ENCODE data around the gene CSPG4.
"Not testable (repeated sequence)": the region's sequence is repeated elsewhere in the genome, so short reads cannot be mapped to it uniquely, and the experiment has no call there.

The CSPG4 gene

GRCh38 chr15:75696854-75697259, 15.8 kb downstream of the CSPG4 start:
- TF ChIP-seq POLR2AphosphoS5 (IDR thresholded peaks at IDR 0.05; ENCODE audit: borderline replicate concordance, low read depth, low read length) (no peak), EZH2 (IDR thresholded peaks at IDR 0.05) (no peak), FOXP2 (optimal IDR thresholded peaks at IDR 0.05; ENCODE audit: control extremely low read depth, extremely low read length, insufficient read depth) (no peak)
- no peaks in the 10 kb centered on the region for H3K36me3 ChIP-seq (ENCODE audit: insufficient read depth, low read length)
- H3K9ac ChIP-seq (ENCODE audit: insufficient read length): no peak overlapping the region
- no peaks in the 10 kb centered on the region for H3K9me3 ChIP-seq (ENCODE audit: low read depth, low read length)
- no peak overlapping the region for H3K4me3 ChIP-seq
- DNase-seq (ENCODE audit: low read depth, low spot score): no peak
- H3K27ac ChIP-seq: no peak overlapping the region

DNA sequence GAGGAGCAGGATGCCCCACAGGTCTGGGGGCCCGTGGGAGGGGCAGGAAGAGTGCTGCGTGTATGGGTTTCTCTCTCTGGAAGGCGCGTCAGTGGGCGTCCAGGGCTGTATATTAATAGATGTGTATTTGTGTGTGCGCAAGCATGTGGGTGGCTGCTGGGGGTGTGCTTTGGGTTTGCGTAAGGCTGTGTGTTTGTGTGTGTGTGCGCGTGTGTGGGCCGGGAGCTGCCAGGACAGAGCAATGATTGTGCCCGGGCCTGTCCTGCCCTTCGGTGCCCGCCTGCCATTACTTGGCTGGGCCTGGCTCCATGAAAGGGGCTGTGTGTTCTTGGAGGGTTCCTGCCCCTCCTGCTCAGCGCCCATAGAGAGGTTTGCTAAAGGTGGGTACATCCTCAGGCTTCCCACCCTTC, 16.3 kb downstream of the CSPG4 start:
- Histone ChIP-seq H3K9me3 (ENCODE audit: low read depth, low read length) (no peaks in the 10 kb centered on the region), H3K36me3 (ENCODE audit: insufficient read depth, low read length) (no peaks in the 10 kb centered on the region), H3K27ac (no peak overlapping the region), H3K4me3 (no peak overlapping the region), H3K9ac (ENCODE audit: insufficient read length) (no peak overlapping the region)
- no peak for TF ChIP-seq POLR2AphosphoS5 (IDR thresholded peaks at IDR 0.05; ENCODE audit: borderline replicate concordance, low read depth, low read length)
- TF ChIP-seq FOXP2 (optimal IDR thresholded peaks at IDR 0.05; ENCODE audit: control extremely low read depth, extremely low read length, insufficient read depth): no peak
- TF ChIP-seq EZH2 (IDR thresholded peaks at IDR 0.05): no peak
- no peak for DNase-seq (ENCODE audit: low read depth, low spot score)

DNA sequence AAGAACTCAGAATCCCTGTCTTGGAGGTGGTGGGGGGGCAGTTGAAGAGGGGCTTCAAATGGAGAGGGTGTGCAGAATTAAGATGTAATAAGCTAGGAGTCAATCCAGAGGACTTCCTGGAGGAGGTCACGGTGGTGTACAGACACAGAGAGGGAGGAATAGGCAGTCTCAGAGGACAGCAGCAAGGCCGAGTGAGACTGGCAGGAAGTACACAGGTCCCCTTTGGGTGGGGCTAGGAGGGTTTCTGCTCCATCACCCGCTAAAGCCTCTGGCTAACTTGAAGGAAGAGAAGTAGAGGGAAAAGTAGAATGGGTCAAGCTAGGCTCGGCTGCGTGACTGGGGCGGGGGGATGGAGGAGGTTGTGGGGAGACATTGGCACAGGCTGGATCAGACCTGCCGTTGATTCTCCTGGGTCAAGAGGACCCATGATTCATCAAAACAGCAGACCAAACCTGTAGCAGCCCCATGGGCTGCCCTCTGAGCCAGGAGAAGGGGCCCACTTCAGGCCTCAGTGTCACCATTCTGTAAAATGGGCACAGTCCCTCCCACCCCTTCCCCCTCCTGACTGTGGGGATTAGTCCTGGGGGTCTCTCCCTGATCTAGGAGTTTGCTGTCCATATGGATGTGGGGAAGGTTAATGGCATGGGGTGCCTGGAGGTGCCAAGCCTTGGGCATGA, 16.9 kb downstream of the CSPG4 start:
- DNase-seq (ENCODE audit: low read depth, low spot score): no peak

DNA sequence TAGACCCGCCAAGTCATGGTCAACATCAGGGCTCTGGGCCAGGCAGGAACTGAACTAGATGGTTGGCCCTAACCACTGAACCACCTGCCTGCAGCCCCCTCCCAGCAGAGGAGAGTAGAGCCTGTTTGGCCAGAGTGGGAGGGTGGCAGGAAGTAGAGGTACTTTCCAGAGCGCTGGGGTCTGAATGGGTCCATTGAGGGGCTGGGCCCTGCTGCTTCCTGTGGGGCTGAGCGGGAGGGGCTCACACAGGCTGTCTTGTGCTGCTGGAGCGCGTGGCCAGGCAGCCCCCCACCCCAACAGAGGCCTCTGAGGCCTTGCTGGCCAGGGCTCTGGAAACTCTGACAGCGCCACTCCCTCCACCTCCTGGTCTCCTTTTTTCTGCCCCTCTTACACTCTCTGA, 17.4 kb downstream of the CSPG4 start:
- Histone ChIP-seq H3K36me3 (ENCODE audit: insufficient read depth, low read length) (no peaks in the 10 kb centered on the region), H3K27ac (no peak overlapping the region), H3K4me3 (no peak overlapping the region), H3K9ac (ENCODE audit: insufficient read length) (no peak overlapping the region), H3K9me3 (ENCODE audit: low read depth, low read length) (no peaks in the 10 kb centered on the region)
- no peak for DNase-seq (ENCODE audit: low read depth, low spot score)
- TF ChIP-seq FOXP2 (optimal IDR thresholded peaks at IDR 0.05; ENCODE audit: control extremely low read depth, extremely low read length, insufficient read depth) (no peak), EZH2 (IDR thresholded peaks at IDR 0.05) (no peak), POLR2AphosphoS5 (IDR thresholded peaks at IDR 0.05; ENCODE audit: borderline replicate concordance, low read depth, low read length) (no peak)

More for the DNA sequence above, 16.9 kb downstream of the CSPG4 start:
- Histone ChIP-seq H3K9ac (ENCODE audit: insufficient read length) (no peak overlapping the region), H3K4me3 (no peak overlapping the region), H3K36me3 (ENCODE audit: insufficient read depth, low read length) (no peaks in the 10 kb centered on the region), H3K27ac (no peak overlapping the region), H3K9me3 (ENCODE audit: low read depth, low read length) (no peaks in the 10 kb centered on the region)
- no peak for TF ChIP-seq FOXP2 (optimal IDR thresholded peaks at IDR 0.05; ENCODE audit: control extremely low read depth, extremely low read length, insufficient read depth)
- TF ChIP-seq POLR2AphosphoS5 (IDR thresholded peaks at IDR 0.05; ENCODE audit: borderline replicate concordance, low read depth, low read length): no peak

GRCh38 chr15:75694241-75695182, 18.1 kb downstream of the CSPG4 start:
- Histone ChIP-seq H3K9ac (ENCODE audit: insufficient read length) (no peak overlapping the region), H3K9me3 (ENCODE audit: low read depth, low read length) (no peaks in the 10 kb centered on the region), H3K36me3 (ENCODE audit: insufficient read depth, low read length) (no peaks in the 10 kb centered on the region), H3K4me3 (no peak overlapping the region), H3K27ac (no peak overlapping the region)
- DNase-seq (ENCODE audit: low read depth, low spot score): no peak
- TF ChIP-seq EZH2 (IDR thresholded peaks at IDR 0.05) (no peak), POLR2AphosphoS5 (IDR thresholded peaks at IDR 0.05; ENCODE audit: borderline replicate concordance, low read depth, low read length) (no peak), FOXP2 (optimal IDR thresholded peaks at IDR 0.05; ENCODE audit: control extremely low read depth, extremely low read length, insufficient read depth) (no peak)

- Histone ChIP-seq H3K27ac (no peak overlapping the region), H3K9ac (ENCODE audit: insufficient read length) (no peak overlapping the region)
Observed at GRCh38 chr15:75693501-75694240, 19.0 kb downstream of the CSPG4 start.

GRCh38 chr15:75693028-75693427, 19.6 kb downstream of the CSPG4 start:
- H3K4me3 ChIP-seq; H3K27ac ChIP-seq; H3K36me3 ChIP-seq (ENCODE audit: insufficient read depth, low read length); H3K9me3 ChIP-seq (ENCODE audit: low read depth, low read length); H3K9ac ChIP-seq (ENCODE audit: insufficient read length); DNase-seq (ENCODE audit: low read depth, low spot score): not testable (repeated sequence)

More at GRCh38 chr15:75693501-75694240, 19.0 kb downstream of the CSPG4 start:
- no peak for DNase-seq (ENCODE audit: low read depth, low spot score)
- Histone ChIP-seq H3K9me3 (ENCODE audit: low read depth, low read length) (no peaks in the 10 kb centered on the region), H3K4me3 (no peak overlapping the region), H3K36me3 (ENCODE audit: insufficient read depth, low read length) (no peaks in the 10 kb centered on the region)
- TF ChIP-seq EZH2 (IDR thresholded peaks at IDR 0.05): no peak
- no peak for TF ChIP-seq FOXP2 (optimal IDR thresholded peaks at IDR 0.05; ENCODE audit: control extremely low read depth, extremely low read length, insufficient read depth)
- TF ChIP-seq POLR2AphosphoS5 (IDR thresholded peaks at IDR 0.05; ENCODE audit: borderline replicate concordance, low read depth, low read length): no peak

DNA sequence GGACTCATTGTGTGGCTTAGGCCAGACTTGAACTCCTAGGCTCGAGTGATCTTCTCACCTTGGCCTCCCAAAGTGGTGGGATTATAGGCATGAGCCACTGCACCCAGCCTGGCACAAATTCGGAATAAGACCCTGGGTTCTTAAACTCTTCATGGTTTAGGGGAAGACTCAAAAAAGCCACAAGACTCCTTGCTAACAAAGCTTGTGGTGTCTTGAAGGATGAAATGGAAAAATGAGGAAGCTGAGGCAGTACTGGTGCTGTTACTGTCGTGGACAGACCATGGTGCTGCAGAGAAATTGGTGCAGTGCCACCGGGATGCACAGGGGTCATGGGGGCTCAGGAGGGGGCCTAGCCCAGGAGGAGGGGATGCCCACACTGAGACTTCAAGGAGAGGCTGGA, 20.3 kb downstream of the CSPG4 start:
- not testable (repeated sequence) for DNase-seq (ENCODE audit: low read depth, low spot score); H3K4me3 ChIP-seq; H3K36me3 ChIP-seq (ENCODE audit: insufficient read depth, low read length); H3K9ac ChIP-seq (ENCODE audit: insufficient read length); H3K27ac ChIP-seq; H3K9me3 ChIP-seq (ENCODE audit: low read depth, low read length)

- not testable (repeated sequence) for H3K4me3 ChIP-seq; DNase-seq (ENCODE audit: low read depth, low spot score); H3K9me3 ChIP-seq (ENCODE audit: low read depth, low read length); H3K36me3 ChIP-seq (ENCODE audit: insufficient read depth, low read length); H3K9ac ChIP-seq (ENCODE audit: insufficient read length); H3K27ac ChIP-seq
Observed at GRCh38 chr15:75689429-75689828, 23.2 kb downstream of the CSPG4 start.
